ENCODE measurements around the gene CLEC2L. TPM values are rescaled to one million over a fixed set of nuclear protein-coding genes. Genes with fewer than 3 reads are reported as not detected.

Gene CLEC2L
- total and polyA plus RNA-seq, 2 experiments from 2014 or later, result not detected

DNA sequence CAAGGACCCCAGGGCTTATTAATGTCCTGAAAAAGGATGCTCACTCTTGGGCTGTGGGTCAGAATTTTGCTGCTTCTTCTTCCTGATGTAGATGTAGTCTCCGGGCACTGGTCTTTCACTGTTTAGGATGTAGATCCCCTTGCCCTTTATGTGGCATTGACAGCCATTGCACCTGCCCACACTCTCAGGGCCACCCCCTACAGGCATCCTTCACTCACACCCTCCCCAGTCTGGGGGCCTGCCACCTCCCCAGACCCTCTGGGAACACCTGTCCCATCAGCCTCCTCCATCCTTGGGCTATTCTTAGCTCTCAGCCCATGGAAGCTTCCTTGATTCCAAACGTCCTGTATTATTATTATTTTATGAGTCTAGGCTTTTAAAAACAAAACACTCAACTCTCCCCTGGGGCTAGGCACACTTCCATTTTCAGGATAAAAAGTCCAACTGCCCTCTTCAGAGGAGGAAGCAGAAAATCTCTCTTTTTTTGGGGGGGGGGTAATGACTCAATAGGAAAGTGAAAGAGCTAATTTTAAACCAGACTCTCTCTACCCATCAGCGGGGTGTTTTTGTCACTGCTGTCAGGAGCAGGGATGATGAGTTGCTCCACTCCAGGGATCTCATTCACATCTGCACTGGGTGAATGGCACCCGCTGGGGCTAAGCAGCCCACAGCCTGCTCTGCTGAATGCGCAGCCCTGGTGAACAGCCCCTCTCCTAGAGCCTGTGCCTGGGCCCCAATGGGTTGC, 28.5 kb upstream of the CLEC2L start:
- ATAC-seq (no peak), DNase-seq (ENCODE audit: low spot score) (no peak)
- no peak overlapping the region for H3K4me3 Mint-ChIP-seq
- Histone ChIP-seq H3K27ac (ENCODE audit: low read depth) (no peak overlapping the region), H3K4me3 (no peak overlapping the region), H4K20me1 (replicated peaks; ENCODE audit: insufficient read depth) (no peaks in the 10 kb centered on the region), H3K4me1 (ENCODE audit: insufficient read depth) (no peaks in the 10 kb centered on the region), H3K79me2 (replicated peaks; ENCODE audit: insufficient read depth) (no peaks in the 10 kb centered on the region), H3K4me2 (no peak overlapping the region), H3K27me3 (ENCODE audit: insufficient read depth) (no peaks in the 10 kb centered on the region), H2AFZ (peak overlapping the region; percentile 28; the same call in 1 of the 2 replicates), H3F3A (replicated peaks; ENCODE audit: low read depth) (no peaks in the 10 kb centered on the region), H3K9me2 (ENCODE audit: insufficient read depth) (no peaks in the 10 kb centered on the region), H3K36me3 (ENCODE audit: insufficient read depth) (no peaks in the 10 kb centered on the region)
- H3K9me3 Mint-ChIP-seq, result peaks cover 5% of the 10 kb centered on the region
- TF ChIP-seq EZH2phosphoT487 (IDR thresholded peaks at IDR 0.05; ENCODE audit: unreplicated experiment) (no peak), EZH2 (IDR thresholded peaks at IDR 0.05; ENCODE audit: low read depth, unreplicated experiment) (no peak), ZNF114 (CRISPR knock-in tag; IDR thresholded peaks at IDR 0.05) (no peak), STAT1 (IDR thresholded peaks at IDR 0.05; ENCODE audit: unreplicated experiment) (no peak), POLR2AphosphoS5 (IDR thresholded peaks at IDR 0.05; ENCODE audit: low read depth) (no peak), CREB1 (CRISPR knock-in tag; IDR thresholded peaks at IDR 0.05; ENCODE audit: low read depth) (no peak), JUNB (IDR thresholded peaks at IDR 0.05; ENCODE audit: unreplicated experiment) (no peak)
- TF ChIP-seq, protein P1, sequence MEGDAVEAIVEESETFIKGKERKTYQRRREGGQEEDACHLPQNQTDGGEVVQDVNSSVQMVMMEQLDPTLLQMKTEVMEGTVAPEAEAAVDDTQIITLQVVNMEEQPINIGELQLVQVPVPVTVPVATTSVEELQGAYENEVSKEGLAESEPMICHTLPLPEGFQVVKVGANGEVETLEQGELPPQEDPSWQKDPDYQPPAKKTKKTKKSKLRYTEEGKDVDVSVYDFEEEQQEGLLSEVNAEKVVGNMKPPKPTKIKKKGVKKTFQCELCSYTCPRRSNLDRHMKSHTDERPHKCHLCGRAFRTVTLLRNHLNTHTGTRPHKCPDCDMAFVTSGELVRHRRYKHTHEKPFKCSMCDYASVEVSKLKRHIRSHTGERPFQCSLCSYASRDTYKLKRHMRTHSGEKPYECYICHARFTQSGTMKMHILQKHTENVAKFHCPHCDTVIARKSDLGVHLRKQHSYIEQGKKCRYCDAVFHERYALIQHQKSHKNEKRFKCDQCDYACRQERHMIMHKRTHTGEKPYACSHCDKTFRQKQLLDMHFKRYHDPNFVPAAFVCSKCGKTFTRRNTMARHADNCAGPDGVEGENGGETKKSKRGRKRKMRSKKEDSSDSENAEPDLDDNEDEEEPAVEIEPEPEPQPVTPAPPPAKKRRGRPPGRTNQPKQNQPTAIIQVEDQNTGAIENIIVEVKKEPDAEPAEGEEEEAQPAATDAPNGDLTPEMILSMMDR (conservative IDR thresholded peaks at IDR 0.05; ENCODE audit: low read depth in 2 of 2), result no peak
- TF ChIP-seq, protein P2, sequence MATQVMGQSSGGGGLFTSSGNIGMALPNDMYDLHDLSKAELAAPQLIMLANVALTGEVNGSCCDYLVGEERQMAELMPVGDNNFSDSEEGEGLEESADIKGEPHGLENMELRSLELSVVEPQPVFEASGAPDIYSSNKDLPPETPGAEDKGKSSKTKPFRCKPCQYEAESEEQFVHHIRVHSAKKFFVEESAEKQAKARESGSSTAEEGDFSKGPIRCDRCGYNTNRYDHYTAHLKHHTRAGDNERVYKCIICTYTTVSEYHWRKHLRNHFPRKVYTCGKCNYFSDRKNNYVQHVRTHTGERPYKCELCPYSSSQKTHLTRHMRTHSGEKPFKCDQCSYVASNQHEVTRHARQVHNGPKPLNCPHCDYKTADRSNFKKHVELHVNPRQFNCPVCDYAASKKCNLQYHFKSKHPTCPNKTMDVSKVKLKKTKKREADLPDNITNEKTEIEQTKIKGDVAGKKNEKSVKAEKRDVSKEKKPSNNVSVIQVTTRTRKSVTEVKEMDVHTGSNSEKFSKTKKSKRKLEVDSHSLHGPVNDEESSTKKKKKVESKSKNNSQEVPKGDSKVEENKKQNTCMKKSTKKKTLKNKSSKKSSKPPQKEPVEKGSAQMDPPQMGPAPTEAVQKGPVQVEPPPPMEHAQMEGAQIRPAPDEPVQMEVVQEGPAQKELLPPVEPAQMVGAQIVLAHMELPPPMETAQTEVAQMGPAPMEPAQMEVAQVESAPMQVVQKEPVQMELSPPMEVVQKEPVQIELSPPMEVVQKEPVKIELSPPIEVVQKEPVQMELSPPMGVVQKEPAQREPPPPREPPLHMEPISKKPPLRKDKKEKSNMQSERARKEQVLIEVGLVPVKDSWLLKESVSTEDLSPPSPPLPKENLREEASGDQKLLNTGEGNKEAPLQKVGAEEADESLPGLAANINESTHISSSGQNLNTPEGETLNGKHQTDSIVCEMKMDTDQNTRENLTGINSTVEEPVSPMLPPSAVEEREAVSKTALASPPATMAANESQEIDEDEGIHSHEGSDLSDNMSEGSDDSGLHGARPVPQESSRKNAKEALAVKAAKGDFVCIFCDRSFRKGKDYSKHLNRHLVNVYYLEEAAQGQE (IDR thresholded peaks at IDR 0.05; ENCODE audit: unreplicated experiment), result no peak
- TF ChIP-seq, protein P3, sequence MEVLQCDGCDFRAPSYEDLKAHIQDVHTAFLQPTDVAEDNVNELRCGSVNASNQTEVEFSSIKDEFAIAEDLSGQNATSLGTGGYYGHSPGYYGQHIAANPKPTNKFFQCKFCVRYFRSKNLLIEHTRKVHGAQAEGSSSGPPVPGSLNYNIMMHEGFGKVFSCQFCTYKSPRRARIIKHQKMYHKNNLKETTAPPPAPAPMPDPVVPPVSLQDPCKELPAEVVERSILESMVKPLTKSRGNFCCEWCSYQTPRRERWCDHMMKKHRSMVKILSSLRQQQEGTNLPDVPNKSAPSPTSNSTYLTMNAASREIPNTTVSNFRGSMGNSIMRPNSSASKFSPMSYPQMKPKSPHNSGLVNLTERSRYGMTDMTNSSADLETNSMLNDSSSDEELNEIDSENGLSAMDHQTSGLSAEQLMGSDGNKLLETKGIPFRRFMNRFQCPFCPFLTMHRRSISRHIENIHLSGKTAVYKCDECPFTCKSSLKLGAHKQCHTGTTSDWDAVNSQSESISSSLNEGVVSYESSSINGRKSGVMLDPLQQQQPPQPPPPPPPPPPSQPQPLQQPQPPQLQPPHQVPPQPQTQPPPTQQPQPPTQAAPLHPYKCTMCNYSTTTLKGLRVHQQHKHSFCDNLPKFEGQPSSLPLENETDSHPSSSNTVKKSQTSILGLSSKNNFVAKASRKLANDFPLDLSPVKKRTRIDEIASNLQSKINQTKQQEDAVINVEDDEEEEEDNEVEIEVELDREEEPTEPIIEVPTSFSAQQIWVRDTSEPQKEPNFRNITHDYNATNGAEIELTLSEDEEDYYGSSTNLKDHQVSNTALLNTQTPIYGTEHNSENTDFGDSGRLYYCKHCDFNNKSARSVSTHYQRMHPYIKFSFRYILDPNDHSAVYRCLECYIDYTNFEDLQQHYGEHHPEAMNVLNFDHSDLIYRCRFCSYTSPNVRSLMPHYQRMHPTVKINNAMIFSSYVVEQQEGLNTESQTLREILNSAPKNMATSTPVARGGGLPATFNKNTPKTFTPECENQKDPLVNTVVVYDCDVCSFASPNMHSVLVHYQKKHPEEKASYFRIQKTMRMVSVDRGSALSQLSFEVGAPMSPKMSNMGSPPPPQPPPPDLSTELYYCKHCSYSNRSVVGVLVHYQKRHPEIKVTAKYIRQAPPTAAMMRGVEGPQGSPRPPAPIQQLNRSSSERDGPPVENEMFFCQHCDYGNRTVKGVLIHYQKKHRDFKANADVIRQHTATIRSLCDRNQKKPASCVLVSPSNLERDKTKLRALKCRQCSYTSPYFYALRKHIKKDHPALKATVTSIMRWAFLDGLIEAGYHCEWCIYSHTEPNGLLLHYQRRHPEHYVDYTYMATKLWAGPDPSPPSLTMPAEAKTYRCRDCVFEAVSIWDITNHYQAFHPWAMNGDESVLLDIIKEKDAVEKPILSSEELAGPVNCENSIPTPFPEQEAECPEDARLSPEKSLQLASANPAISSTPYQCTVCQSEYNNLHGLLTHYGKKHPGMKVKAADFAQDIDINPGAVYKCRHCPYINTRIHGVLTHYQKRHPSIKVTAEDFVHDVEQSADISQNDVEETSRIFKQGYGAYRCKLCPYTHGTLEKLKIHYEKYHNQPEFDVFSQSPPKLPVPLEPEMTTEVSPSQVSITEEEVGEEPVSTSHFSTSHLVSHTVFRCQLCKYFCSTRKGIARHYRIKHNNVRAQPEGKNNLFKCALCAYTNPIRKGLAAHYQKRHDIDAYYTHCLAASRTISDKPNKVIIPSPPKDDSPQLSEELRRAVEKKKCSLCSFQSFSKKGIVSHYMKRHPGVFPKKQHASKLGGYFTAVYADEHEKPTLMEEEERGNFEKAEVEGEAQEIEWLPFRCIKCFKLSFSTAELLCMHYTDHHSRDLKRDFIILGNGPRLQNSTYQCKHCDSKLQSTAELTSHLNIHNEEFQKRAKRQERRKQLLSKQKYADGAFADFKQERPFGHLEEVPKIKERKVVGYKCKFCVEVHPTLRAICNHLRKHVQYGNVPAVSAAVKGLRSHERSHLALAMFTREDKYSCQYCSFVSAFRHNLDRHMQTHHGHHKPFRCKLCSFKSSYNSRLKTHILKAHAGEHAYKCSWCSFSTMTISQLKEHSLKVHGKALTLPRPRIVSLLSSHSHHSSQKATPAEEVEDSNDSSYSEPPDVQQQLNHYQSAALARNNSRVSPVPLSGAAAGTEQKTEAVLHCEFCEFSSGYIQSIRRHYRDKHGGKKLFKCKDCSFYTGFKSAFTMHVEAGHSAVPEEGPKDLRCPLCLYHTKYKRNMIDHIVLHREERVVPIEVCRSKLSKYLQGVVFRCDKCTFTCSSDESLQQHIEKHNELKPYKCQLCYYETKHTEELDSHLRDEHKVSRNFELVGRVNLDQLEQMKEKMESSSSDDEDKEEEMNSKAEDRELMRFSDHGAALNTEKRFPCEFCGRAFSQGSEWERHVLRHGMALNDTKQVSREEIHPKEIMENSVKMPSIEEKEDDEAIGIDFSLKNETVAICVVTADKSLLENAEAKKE (CRISPR knock-in tag; IDR thresholded peaks at IDR 0.05), result no peak
- no peak overlapping the region for H3K27ac Mint-ChIP-seq
- peaks cover 15% of the 10 kb centered on the region for H3K27me3 Mint-ChIP-seq (ENCODE audit: insufficient read depth, low read depth, poor library complexity)
- H3K36me3 Mint-ChIP-seq (ENCODE audit: low read depth), result no peaks in the 10 kb centered on the region
- H3K4me1 Mint-ChIP-seq, result peaks cover under 1% of the 10 kb centered on the region; the same call in 1 of the 3 replicates

All from GM23338 (cell line).